Cardiac muscle cell (in vitro differentiated cells and primary cell): ENCODE results near the gene GABARAPL2. TPM values are rescaled to one million over a fixed set of nuclear protein-coding genes. Genes with fewer than 3 reads are reported as not detected.
A peak's percentile ranks its signal among the peaks of the same experiment; 100 is the strongest.

ENCODE experiments used
- DNase-seq, 2 donors: peaks; one replicate each; pipeline versions ENCODE4 v3.0.0 to v3.0.0-alpha.2; 2010 to 2017; ENCODE audit warnings: low read depth in 1 of 2, low spot score in 1 of 2
- H3K27ac ChIP-seq: fragments of 200-600 bp; sonication (generic); 2 replicates; pipeline ENCODE4 v1.5.1; 2016
- H3K27me3 ChIP-seq: fragments of 200-600 bp; sonication (generic); 2 replicates; pipeline ENCODE4 v1.6.0; 2016; ENCODE audit warnings: control low read depth
- H3K36me3 ChIP-seq: fragments of 200-600 bp; sonication (generic); 2 replicates; pipeline ENCODE4 v1.5.1; 2016; ENCODE audit warnings: control low read depth
- H3K4me1 ChIP-seq: fragments of 200-600 bp; sonication (generic); 2 replicates; pipeline ENCODE4 v1.8.1; 2017; ENCODE audit warnings: low read depth, mild to moderate bottlenecking, mixed run types
- H3K4me3 ChIP-seq: fragments of 200-600 bp; sonication (generic); 2 replicates; pipeline ENCODE4 v1.5.1; 2016; ENCODE audit warnings: mild to moderate bottlenecking
- H3K9me3 ChIP-seq: fragments of 200-600 bp; sonication (generic); 2 replicates; pipeline ENCODE4 v1.5.1; 2017; ENCODE audit warnings: low read depth, mild to moderate bottlenecking, control low read depth
- polyA plus RNA-seq: library from polyadenylated mRNA; unstranded; fragments of >200 nt; fragmentation: Nextera tagmentation; extraction: Ambion mirVana; gene quantifications from 2 replicates; pipeline ENCODE4 v1.2.1, GENCODE V29; 2016
- total RNA-seq: library from RNA; depleted of rRNA; stranded (reverse); fragments of >200 nt; gene quantifications from 2 replicates; pipeline ENCODE4 v1.2.3, GENCODE V29; 2016
- TF ChIP-seq, protein P1 (sequence below): IDR thresholded peaks from 2 replicates; pipeline ENCODE4 v1.5.1; 2012; ENCODE audit warnings: low read depth, mild to moderate bottlenecking, low read length

The GABARAPL2 gene
- total and polyA plus RNA-seq, 2 experiments from 2014 or later, result 125 to 456 TPM

GRCh38 chr16:75558846-75559401 lies 7.3 kb upstream of the GABARAPL2 start:
- TF ChIP-seq, protein P1, sequence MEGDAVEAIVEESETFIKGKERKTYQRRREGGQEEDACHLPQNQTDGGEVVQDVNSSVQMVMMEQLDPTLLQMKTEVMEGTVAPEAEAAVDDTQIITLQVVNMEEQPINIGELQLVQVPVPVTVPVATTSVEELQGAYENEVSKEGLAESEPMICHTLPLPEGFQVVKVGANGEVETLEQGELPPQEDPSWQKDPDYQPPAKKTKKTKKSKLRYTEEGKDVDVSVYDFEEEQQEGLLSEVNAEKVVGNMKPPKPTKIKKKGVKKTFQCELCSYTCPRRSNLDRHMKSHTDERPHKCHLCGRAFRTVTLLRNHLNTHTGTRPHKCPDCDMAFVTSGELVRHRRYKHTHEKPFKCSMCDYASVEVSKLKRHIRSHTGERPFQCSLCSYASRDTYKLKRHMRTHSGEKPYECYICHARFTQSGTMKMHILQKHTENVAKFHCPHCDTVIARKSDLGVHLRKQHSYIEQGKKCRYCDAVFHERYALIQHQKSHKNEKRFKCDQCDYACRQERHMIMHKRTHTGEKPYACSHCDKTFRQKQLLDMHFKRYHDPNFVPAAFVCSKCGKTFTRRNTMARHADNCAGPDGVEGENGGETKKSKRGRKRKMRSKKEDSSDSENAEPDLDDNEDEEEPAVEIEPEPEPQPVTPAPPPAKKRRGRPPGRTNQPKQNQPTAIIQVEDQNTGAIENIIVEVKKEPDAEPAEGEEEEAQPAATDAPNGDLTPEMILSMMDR, result no peak
- Histone ChIP-seq H3K4me1 (peaks cover 28% of the 10 kb centered on the region), H3K36me3 (no peaks in the 10 kb centered on the region), H3K27ac (peak overlapping the region; percentile 12), H3K4me3 (no peak overlapping the region), H3K27me3 (no peaks in the 10 kb centered on the region), H3K9me3 (no peaks in the 10 kb centered on the region)
- peak in 1 of 2 donors; percentile 84 for DNase-seq

GRCh38 chr16:75559564-75560372 lies 6.4 kb upstream of the GABARAPL2 start:
- H3K4me1 ChIP-seq, result peaks cover 24% of the 10 kb centered on the region
- H3K4me3 ChIP-seq, result no peak overlapping the region
- no peaks in the 10 kb centered on the region for H3K36me3 ChIP-seq
- H3K9me3 ChIP-seq, result no peaks in the 10 kb centered on the region
- no peak overlapping the region for H3K27ac ChIP-seq
- H3K27me3 ChIP-seq, result no peaks in the 10 kb centered on the region
- TF ChIP-seq, protein P1, result no peak
- DNase-seq, result peak; percentile 23 to 66

DNA sequence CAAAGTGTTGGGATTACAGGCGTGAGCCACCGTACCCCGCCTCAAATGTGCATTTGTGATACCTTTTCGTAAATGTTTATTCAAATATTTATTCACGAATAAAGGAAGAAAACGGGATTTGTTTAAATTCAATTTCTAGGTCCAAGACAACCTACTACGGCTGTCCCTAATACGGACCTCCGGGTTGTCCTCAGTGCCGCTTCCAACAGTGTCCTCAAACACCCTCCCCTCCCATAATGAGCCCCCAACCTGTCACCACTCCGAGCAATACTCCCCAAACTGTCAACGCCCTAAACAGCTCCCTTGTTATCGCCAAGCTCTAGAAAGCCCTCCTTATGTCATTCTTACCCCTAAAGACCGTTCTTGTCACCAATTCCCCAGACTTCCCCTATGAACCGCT lies 539 bp upstream of the GABARAPL2 start:
- Histone ChIP-seq H3K27ac (peak overlapping the region; percentile 89), H3K4me3 (peak overlapping the region; percentile 86), H3K9me3 (no peaks in the 10 kb centered on the region), H3K4me1 (no peaks in the 10 kb centered on the region), H3K27me3 (no peaks in the 10 kb centered on the region), H3K36me3 (peaks cover 28% of the 10 kb centered on the region)
- DNase-seq, result no peak
- TF ChIP-seq, protein P1, result no peak

GRCh38 chr16:75566758-75567255 lies 628 bp downstream of the GABARAPL2 start:
- TF ChIP-seq, protein P1, result no peak
- peak overlapping the region; percentile 89 for H3K27ac ChIP-seq
- no peaks in the 10 kb centered on the region for H3K27me3 ChIP-seq
- H3K36me3 ChIP-seq, result peaks cover 35% of the 10 kb centered on the region
- peak overlapping the region; percentile 86 for H3K4me3 ChIP-seq
- H3K4me1 ChIP-seq, result no peaks in the 10 kb centered on the region
- peak in 1 of 2 donors; percentile 34 for DNase-seq
- H3K9me3 ChIP-seq, result no peaks in the 10 kb centered on the region

- Histone ChIP-seq H3K9me3 (no peaks in the 10 kb centered on the region), H3K36me3 (peaks cover 44% of the 10 kb centered on the region), H3K4me3 (no peak overlapping the region), H3K4me1 (no peaks in the 10 kb centered on the region), H3K27ac (no peak overlapping the region), H3K27me3 (no peaks in the 10 kb centered on the region)
- TF ChIP-seq, protein P1, result no peak
- DNase-seq, result no peak
These were observed 1.7 kb downstream of the GABARAPL2 start for GRCh38 chr16:75567911-75568310.
